H9 (cell line): Measurements from ENCODE around the gene DHX36. TPM values are rescaled to one million over a fixed set of nuclear protein-coding genes. Genes with fewer than 3 reads are reported as not detected.

ENCODE experiments used
- DNase-seq: peaks from one replicate; pipeline ENCODE4 v3.0.0-alpha.2; 2017
- H2AFZ ChIP-seq: one replicate; pipeline ENCODE4 v1.6.1; 2013; ENCODE audit warnings: mild to moderate bottlenecking, low read length, control low read depth, moderate library complexity
- H2AK5ac ChIP-seq: 2 replicates; pipeline ENCODE4 v1.6.1; 2013; ENCODE audit warnings: low read length, control low read depth, mixed read lengths; ENCODE audit not compliant: insufficient read length
- H2BK120ac ChIP-seq: one replicate; pipeline ENCODE4 v1.6.1; 2013; ENCODE audit warnings: low read depth, mild to moderate bottlenecking, low read length, control low read depth, inconsistent platforms; ENCODE audit not compliant: poor library complexity, severe bottlenecking
- H2BK12ac ChIP-seq: 2 replicates; pipeline ENCODE4 v1.6.1; 2013; ENCODE audit warnings: low read length, control low read depth, mixed read lengths, low read depth; ENCODE audit not compliant: insufficient read length
- H2BK15ac ChIP-seq: 2 replicates; pipeline ENCODE4 v1.6.1; 2013; ENCODE audit warnings: low read depth, low read length, control low read depth
- H2BK20ac ChIP-seq: one replicate; pipeline ENCODE4 v1.6.1; 2013; ENCODE audit warnings: low read depth, mild to moderate bottlenecking, low read length, control low read depth, inconsistent platforms; ENCODE audit not compliant: poor library complexity, severe bottlenecking
- H2BK5ac ChIP-seq: 2 replicates; pipeline ENCODE4 v1.6.1; 2013; ENCODE audit warnings: low read length, control low read depth, mixed read lengths; ENCODE audit not compliant: insufficient read length
- H3K14ac ChIP-seq: 2 replicates; pipeline ENCODE4 v1.6.1; 2013; ENCODE audit warnings: low read length, control low read depth; ENCODE audit not compliant: insufficient read depth
- H3K18ac ChIP-seq: 2 replicates; pipeline ENCODE4 v1.6.1; 2013; ENCODE audit warnings: low read depth, mild to moderate bottlenecking, mixed read lengths, low read length, control low read depth; ENCODE audit not compliant: insufficient read length
- H3K23ac ChIP-seq: 2 replicates; pipeline ENCODE4 v1.6.1; 2013; ENCODE audit warnings: low read length, control low read depth, mixed read lengths, low read depth; ENCODE audit not compliant: insufficient read length
- H3K23me2 ChIP-seq: 2 replicates; pipeline ENCODE4 v1.6.1; 2013; ENCODE audit warnings: low read depth, mild to moderate bottlenecking, mixed read lengths, low read length, control low read depth; ENCODE audit not compliant: insufficient read length, poor library complexity, severe bottlenecking
- H3K27ac ChIP-seq: 2 replicates; pipeline ENCODE4 v1.5.1; 2013; ENCODE audit warnings: low read length, control low read depth, mixed read lengths, low read depth; ENCODE audit not compliant: insufficient read length
- H3K27me3 ChIP-seq: 2 replicates; pipeline ENCODE4 v1.6.1; 2013; ENCODE audit warnings: low read length, control low read depth, inconsistent platforms; ENCODE audit not compliant: insufficient read depth
- H3K4ac ChIP-seq: 2 replicates; pipeline ENCODE4 v1.6.1; 2013; ENCODE audit warnings: low read depth, mild to moderate bottlenecking, control low read depth, inconsistent platforms, low read length, moderate library complexity
- H3K4me1 ChIP-seq: 2 replicates; pipeline ENCODE4 v1.6.1; 2013; ENCODE audit warnings: low read length, control low read depth, inconsistent platforms; ENCODE audit not compliant: insufficient read depth
- H3K4me2 ChIP-seq: 2 replicates; pipeline ENCODE4 v1.6.1; 2013; ENCODE audit warnings: low read length, control low read depth, mixed read lengths; ENCODE audit not compliant: insufficient read length, insufficient read depth
- H3K56ac ChIP-seq: 2 replicates; pipeline ENCODE4 v1.6.1; 2013; ENCODE audit warnings: low read depth, mild to moderate bottlenecking, mixed read lengths, low read length, control low read depth; ENCODE audit not compliant: insufficient read length
- H3K79me1 ChIP-seq: 2 replicates; pipeline ENCODE4 v1.6.1; 2013; ENCODE audit warnings: low read depth, mild to moderate bottlenecking, moderate library complexity, low read length, control low read depth, inconsistent platforms; ENCODE audit not compliant: insufficient read depth, poor library complexity, severe bottlenecking
- H3K79me2 ChIP-seq: 2 replicates; pipeline ENCODE4 v1.6.1; 2013; ENCODE audit warnings: low read length, control low read depth, inconsistent platforms; ENCODE audit not compliant: insufficient read depth
- H3K9ac ChIP-seq: 2 replicates; pipeline ENCODE4 v1.6.1; 2013; ENCODE audit warnings: low read length, control low read depth, mixed read lengths; ENCODE audit not compliant: insufficient read length; ENCODE audit errors: extremely low read depth
- H3K9me3 ChIP-seq: one replicate; pipeline ENCODE4 v1.6.1; 2013; ENCODE audit warnings: low read depth, low read length, inconsistent platforms; ENCODE audit not compliant: control insufficient read depth
- H3T11ph ChIP-seq: one replicate; pipeline ENCODE4 v1.6.1; 2013; ENCODE audit warnings: mild to moderate bottlenecking, low read length, control low read depth, inconsistent platforms
- H4K20me1 ChIP-seq: one replicate; pipeline ENCODE4 v1.6.1; 2013; ENCODE audit not compliant: control insufficient read depth, insufficient read length, insufficient read depth
- H4K5ac ChIP-seq: 2 replicates; pipeline ENCODE4 v1.6.1; 2013; ENCODE audit warnings: low read depth, mild to moderate bottlenecking, mixed read lengths, low read length, control low read depth; ENCODE audit not compliant: insufficient read length
- H4K8ac ChIP-seq: replicated peaks from 2 replicates; pipeline ENCODE4 v1.6.1; 2013; ENCODE audit warnings: low read length, control low read depth, mixed read lengths, low read depth; ENCODE audit not compliant: insufficient read length
- H4K91ac ChIP-seq: 2 replicates; pipeline ENCODE4 v1.6.1; 2013; ENCODE audit warnings: low read depth, mild to moderate bottlenecking, moderate library complexity, mixed read lengths, low read length, control low read depth; ENCODE audit not compliant: insufficient read length
- H3K27ac Mint-ChIP-seq, 3 experiments: 2 replicates in 2 of 3; 3 replicates in 1 of 3; pipeline ENCODE4 v1.8.0; 2020 to 2021; ENCODE audit warnings: mixed read lengths in 3 of 3, mild to moderate bottlenecking in 1 of 3, moderate library complexity in 1 of 3
- H3K27me3 Mint-ChIP-seq: 2 replicates; pipeline ENCODE4 v1.8.0; 2021; ENCODE audit warnings: low read depth, mild to moderate bottlenecking, moderate library complexity, mixed read lengths
- H3K36me3 Mint-ChIP-seq, 3 experiments: 2 replicates in 2 of 3; 3 replicates in 1 of 3; pipeline ENCODE4 v1.8.0; 2020 to 2021; ENCODE audit warnings: low read depth in 3 of 3, mixed read lengths in 3 of 3; ENCODE audit not compliant: insufficient read depth in 1 of 3
- H3K4me1 Mint-ChIP-seq, 2 experiments: 2 replicates each; pipeline ENCODE4 v1.8.0; 2020; ENCODE audit warnings: mixed read lengths in 2 of 2
- H3K4me3 Mint-ChIP-seq, 2 experiments: 2 replicates in 1 of 2; 3 replicates in 1 of 2; pipeline ENCODE4 v1.8.0; 2020 to 2021; ENCODE audit warnings: mild to moderate bottlenecking in 2 of 2, mixed read lengths in 2 of 2, moderate library complexity in 1 of 2
- H3K9me3 Mint-ChIP-seq, 2 experiments: 2 replicates in 1 of 2; 3 replicates in 1 of 2; pipeline ENCODE4 v1.8.0; 2020; ENCODE audit warnings: mild to moderate bottlenecking in 2 of 2, mixed read lengths in 2 of 2, moderate library complexity in 1 of 2
- CTCF ChIP-seq: fragments of 200-600 bp; sonication (generic); conservative IDR thresholded peaks from 3 replicates; pipeline ENCODE4 v1.8.0; 2021; ENCODE audit warnings: antibody characterized with exemption, mild to moderate bottlenecking
- WGBS: extraction: QIAGEN DNeasy Blood & Tissue Kit; methylation state at CpG from one replicate; pipeline ENCODE4 v1.1.7; 2013; ENCODE audit warnings: missing lambda C conversion rate, low lambda C conversion rate, mixed read lengths; ENCODE audit not compliant: insufficient read length; ENCODE audit errors: extremely low coverage; 5-methylcytosine and 5-hydroxymethylcytosine counted together
- total RNA-seq: library from RNA; stranded (reverse); gene quantifications from 2 replicates; pipeline ENCODE4 v1.2.1, GENCODE V29; 2021

Gene DHX36
- total RNA-seq, 1 experiment from 2014 or later: 103 TPM

- no peak overlapping the region for H2BK15ac ChIP-seq
- H3K9me3 ChIP-seq: no peaks in the 10 kb centered on the region
- no peak overlapping the region for H3K56ac ChIP-seq
- no peak overlapping the region for H3K23ac ChIP-seq
- no peak overlapping the region for H2BK12ac ChIP-seq
- H3K18ac ChIP-seq: no peak overlapping the region
- H2BK20ac ChIP-seq: no peak overlapping the region
- no peak overlapping the region for H4K8ac ChIP-seq
- no peak overlapping the region for H2BK120ac ChIP-seq
- peaks cover 8% of the 10 kb centered on the region; the same call in 1 of the 2 replicates for H3K79me2 ChIP-seq
- Mint-ChIP-seq H3K4me1 (peaks cover 17 to 19% of the 10 kb centered on the region in 2 experiments), H3K36me3 (peaks cover 23 to 51% (median 45%) of the 10 kb centered on the region in 3 experiments), H3K27me3 (no peaks in the 10 kb centered on the region), H3K9me3 (no peaks in the 10 kb centered on the region), H3K27ac (no peak overlapping the region; a peak in 1 of 7 replicates), H3K4me3 (no peak overlapping the region)
- H4K5ac ChIP-seq: no peak overlapping the region
- no peaks in the 10 kb centered on the region for H3K23me2 ChIP-seq
- no peak overlapping the region for H4K91ac ChIP-seq
- H3K4me2 ChIP-seq: no peak overlapping the region
- H2AK5ac ChIP-seq: no peak overlapping the region
- H3T11ph ChIP-seq: no peak overlapping the region
- H2AFZ ChIP-seq: no peak overlapping the region
- no peak overlapping the region for H2BK5ac ChIP-seq
- no peak for DNase-seq
- H3K27ac ChIP-seq: no peak overlapping the region
- H3K4ac ChIP-seq: no peak overlapping the region
- H3K79me1 ChIP-seq: no peaks in the 10 kb centered on the region
- peak; percentile 51 for TF ChIP-seq CTCF
- no peak overlapping the region for H3K9ac ChIP-seq
- H3K27me3 ChIP-seq: no peaks in the 10 kb centered on the region
- no CpG with 5 or more reads among the region's 1 CpG for WGBS
- no peaks in the 10 kb centered on the region for H4K20me1 ChIP-seq
- H3K4me1 ChIP-seq: no peaks in the 10 kb centered on the region
- H3K14ac ChIP-seq: no peak overlapping the region
Observed at GRCh38 chr3:154314152-154314551, 10.1 kb downstream of the DHX36 start.
